ENCODE measurements around the gene PCSK6.
"Not testable (repeated sequence)": the region's sequence is repeated elsewhere in the genome, so short reads cannot be mapped to it uniquely, and the experiment has no call there.

The PCSK6 gene

DNA sequence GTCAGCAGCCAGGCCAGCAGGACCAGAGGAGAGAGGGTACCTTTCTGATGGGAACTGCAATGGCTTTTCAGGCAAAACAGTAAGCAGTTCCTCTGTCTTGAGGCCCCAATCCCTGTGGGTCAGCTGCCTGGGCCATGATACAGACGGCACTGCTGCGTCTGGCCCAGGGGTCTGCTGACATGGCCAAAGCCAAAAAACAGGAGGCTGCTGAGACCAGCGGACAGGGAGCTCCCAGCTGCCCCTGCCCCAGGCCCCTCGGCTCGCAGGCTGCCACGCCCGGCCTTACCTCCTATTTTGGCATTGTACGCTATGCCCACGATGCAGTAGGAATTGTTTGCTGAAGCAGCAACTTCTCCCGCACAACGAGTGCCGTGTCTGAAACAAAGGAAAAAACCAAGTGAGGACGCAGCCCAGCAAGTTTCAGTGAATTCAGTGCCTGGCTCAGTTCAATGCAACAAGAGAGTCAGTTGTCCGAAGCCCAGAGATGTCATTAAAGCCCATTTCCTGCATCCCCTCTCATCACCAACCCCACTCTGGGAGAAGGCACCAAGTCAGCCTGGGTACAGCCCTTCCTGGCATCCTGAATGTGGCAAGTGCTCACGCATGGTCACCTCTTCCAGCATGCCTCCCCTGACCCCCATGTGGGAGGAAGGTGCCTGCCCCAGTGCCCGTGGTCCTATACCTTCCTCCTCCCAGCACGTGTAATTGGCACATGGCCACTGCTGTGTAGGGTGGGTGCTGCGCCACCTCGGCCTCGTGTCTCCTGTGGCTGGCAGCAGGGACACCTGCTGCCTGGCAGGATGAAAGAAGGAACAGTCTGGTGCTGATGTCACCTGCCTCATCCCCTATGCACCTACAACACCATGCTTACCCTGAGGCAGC lies 61.7 kb downstream of the PCSK6 start:
- DNase-seq: no peak

DNA sequence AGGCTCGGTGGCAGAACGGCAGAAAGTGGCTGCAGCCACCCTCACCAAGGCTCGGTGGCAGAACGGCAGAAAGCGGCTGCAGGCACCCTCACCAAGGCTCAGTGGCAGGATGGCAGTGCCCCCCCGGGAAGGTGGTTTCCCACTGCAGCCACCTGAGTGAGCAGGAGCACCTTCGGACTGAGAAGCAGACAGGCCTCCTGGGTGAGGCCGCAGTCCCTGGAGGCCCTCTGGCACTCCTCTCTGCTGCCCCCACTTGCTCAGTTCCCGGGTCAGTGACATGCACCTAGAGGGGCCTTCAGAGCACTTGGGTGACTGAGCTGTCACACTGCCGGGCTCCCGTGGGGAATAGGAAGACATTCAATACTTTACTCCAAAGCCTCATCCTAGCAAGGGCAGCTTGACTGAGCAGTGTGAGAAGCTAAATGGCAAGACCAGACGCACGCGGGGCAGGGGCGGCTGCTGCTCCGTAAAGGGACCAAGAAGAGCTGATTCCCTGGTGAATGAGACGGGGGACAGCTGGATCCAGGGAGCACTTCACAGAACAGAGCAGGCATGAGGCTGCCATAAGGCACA lies 62.7 kb downstream of the PCSK6 start:
- no peak for DNase-seq

GRCh38 chr15:101425787-101426365 lies 63.6 kb downstream of the PCSK6 start:
- DNase-seq: no peak

GRCh38 chr15:101424984-101425383 lies 64.5 kb downstream of the PCSK6 start:
- DNase-seq: no peak

GRCh38 chr15:101420232-101420631 lies 69.3 kb downstream of the PCSK6 start:
- no peak for DNase-seq

- DNase-seq: not testable (repeated sequence)
Observed at GRCh38 chr15:101416475-101416874, 73.0 kb downstream of the PCSK6 start.

- DNase-seq: no peak
Observed at GRCh38 chr15:101413239-101413638, 76.3 kb downstream of the PCSK6 start.

DNA sequence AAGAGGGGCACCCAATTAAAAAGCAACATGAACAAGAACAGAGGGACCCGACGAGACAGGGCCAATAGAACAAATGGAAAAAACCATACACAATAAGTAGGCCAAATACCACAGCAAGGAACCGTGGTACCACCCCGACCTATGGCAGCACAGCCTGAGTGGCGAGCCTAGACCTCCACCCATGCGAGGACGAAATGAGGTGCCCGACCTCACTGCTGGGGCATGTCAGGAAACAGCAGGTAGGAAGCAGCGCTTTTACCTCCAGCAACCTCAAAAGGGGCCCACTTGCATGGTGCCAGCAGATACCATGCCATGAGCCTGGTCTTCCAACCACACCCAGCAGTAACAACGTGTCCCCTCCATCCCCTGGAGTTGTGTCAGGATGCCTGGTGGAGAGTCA lies 77.9 kb downstream of the PCSK6 start:
- DNase-seq: no peak

GRCh38 chr15:101411085-101411484 lies 78.4 kb downstream of the PCSK6 start:
- no peak for DNase-seq

DNA sequence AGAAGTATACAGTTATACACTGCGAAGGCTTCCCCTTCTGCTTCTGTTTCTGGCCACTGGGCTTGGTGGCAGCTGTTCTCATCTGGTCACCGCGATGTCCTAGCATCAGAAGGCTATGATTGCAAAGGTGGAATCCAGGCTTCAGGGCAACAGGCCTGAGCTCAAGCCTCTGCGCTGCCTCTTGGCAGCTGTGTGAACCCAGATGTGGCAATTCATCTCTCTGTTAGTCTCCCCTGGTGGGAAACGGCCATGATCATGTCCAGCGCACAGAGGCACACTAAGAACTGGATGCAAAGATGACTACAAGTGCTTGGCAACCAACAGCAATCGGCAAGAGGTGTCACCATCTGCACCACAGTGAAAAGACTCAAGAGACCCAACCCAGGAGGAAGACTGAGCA lies 78.9 kb downstream of the PCSK6 start:
- no peak for DNase-seq

DNA sequence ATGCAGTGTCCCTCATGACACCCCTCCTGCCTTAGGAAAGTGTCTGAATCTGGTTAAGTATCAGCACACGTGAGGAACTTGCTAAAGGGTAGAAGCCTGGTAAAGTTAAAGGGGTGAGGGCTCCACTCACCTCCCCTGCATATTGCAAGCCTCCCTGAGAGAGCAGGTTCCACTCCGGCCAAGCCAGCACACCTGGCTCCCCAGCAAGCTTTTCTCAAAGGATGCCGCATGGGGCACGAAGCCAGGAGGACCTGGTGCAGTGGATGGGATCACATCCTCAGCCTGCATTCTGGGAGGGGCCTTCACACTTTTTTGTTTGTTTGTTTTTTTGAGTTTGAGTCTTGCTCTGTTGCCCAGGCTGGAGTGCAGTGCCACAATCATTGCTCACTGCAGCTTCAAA lies 79.9 kb downstream of the PCSK6 start:
- DNase-seq: no peak

- no peak for DNase-seq
Observed at GRCh38 chr15:101407966-101408775, 81.3 kb downstream of the PCSK6 start.

DNA sequence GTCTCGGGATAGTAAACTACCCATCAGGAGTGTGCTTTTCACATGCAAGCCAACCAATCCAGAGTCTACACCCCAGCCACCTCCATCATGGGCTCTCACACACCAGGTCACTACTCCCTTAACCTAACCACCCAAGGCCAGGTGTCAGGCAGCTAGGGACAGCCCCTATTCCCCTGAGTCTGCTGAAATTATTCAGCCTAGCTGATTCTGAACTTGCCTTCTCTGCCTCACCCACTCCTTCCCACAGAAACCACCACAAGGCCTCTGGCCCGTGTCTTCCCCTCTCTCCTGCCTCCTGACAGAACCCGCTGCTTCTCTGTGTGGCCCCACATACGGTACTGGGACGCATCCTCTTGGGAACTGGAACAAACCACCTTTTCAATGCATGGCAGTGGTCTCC lies 82.1 kb downstream of the PCSK6 start:
- no peak for DNase-seq

- DNase-seq: no peak
Observed at GRCh38 chr15:101406526-101407195, 82.8 kb downstream of the PCSK6 start.

DNA sequence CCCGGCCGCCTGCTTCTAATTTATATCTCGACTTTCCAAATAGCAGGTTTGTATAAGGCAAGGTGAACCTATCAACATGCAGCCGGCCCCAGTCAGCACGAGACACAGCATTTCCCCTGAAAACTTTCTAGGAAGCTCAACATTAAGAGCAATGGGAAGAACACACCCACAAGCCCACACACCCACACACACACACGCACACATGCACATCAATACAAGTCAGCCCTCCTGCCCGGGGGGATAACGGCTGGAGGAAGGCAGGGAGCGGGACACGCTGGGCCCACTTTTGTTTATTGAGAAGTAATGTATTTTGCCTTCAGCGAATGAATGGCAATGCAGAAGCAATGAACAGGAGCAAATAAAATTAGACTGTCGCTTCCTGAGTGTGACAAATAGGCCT lies 83.5 kb downstream of the PCSK6 start:
- no peak for DNase-seq

GRCh38 chr15:101404245-101404644 lies 85.3 kb downstream of the PCSK6 start:
- no peak for DNase-seq

DNA sequence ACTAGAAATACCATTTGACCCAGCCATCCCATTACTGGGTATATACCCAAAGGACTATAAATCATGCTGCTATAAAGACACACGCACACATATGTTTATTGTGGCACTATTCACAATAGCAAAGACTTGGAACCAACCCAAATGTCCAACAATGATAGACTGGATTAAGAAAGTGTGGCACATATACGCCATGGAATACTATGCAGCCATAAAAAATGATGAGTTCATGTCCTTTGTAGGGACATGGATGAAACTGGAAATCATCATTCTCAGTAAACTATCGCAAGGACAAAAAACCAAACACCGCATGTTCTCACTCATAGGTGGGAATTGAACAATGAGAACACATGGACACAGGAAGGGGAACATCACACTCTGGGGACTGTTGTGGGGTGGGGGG lies 86.6 kb downstream of the PCSK6 start:
- not testable (repeated sequence) for DNase-seq

DNA sequence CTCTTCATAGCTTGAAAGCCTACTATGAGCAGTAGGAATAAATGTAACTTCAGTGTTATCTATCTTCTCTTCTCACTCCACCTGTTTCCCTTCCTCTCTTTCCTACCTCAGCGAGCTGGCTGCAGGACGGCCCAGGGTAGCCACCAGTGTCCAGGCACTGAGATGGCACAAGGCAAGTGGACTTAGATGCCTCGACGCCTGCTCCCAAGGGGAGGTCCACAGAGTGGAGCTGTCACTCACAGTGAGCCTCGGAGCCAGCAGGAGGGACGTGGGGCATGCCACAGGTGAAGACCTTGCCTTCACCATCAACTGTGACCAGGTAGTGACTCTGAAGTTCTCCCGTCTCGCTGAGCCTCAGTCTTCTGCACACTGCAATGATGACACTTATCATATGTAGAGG lies 88.2 kb downstream of the PCSK6 start:
- no peak for DNase-seq

DNA sequence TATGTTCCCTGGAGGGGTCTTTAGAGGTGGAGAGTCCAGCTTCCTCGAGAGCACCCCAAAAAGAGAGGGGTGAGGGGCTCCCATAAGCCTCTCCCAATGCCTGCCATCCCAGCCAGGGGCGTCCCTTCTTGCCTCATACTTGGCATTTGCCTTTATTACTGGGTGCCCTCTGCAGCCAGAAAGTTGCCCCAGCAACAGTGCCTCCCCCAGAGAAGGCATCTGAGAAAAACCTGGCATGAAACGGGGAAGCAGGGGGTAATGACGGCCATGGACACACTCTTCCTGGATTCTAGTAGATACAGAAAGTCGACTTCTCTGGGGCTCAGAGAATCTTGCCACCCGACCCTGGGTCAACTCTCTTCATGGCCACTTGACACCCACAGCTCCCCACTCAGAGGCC lies 90.1 kb downstream of the PCSK6 start:
- no peak for DNase-seq

DNA sequence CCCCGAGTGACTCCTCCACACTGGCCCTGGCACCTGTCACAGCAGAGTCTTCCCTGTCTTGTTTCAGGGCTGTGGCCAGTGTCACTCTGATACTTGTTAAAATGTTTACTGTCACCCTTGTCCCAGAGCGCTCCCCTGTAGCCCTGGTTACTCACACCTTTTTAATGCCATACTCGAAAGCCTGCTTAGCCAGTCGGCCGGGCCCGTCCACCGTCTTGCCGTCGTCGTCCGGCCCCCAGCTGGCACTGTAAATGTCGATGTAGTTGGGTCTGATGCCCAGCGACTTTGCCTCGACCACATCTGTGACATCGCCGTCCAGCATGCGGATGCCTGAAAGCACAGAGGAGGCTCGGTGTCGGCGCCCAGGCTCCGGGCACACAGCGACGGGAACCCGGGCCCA lies 91.3 kb downstream of the PCSK6 start:
- DNase-seq: no peak

- DNase-seq: no peak
Observed at GRCh38 chr15:101397521-101398003, 91.9 kb downstream of the PCSK6 start.

DNA sequence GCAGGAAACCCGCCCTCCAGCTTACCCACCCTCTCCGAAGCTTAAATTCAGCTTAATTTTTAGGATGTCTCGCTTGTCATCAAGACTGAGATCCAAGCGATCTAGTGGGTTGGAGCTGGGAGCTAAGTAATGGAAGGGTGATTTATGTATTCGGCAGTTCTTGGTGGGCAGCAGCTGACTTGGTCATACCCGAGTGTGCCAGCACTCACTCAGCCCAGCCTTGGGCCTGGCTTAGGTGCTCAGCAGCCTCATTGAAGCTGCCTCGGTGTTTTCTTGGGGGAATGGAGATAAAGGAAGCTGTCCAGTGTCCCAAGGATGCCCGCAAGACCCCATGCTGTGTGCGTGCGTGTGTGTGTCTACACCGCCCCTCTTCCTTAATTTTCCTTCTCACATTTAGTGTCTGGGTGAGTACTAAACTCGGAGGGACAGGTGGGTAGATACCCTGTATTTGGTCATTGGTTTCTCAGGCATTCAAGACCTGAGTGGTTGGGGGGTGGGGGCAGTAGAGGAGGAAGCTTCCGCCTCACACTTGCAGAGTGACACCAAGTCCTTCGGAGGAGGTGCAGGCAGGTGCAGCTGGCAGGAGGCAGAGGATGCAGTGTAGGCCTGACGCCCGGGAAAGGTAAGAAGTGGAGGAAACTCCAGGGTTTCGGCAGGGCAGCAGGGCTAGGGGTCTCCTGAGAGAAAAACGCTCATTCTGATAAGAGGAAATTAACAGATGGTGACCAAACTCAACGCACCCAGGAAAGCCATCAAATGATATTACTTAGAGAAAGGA lies 92.8 kb downstream of the PCSK6 start:
- no peak for DNase-seq
